Ishikawa (cell line): Measurements from ENCODE around the gene CFAP61.

Experiments
- CEBPB ChIP-seq: IDR thresholded peaks from 2 replicates; pipeline ENCODE4 v1.6.1; 2012
- CREB1 ChIP-seq: IDR thresholded peaks from 2 replicates; pipeline ENCODE4 v1.6.1; 2012; ENCODE audit warnings: low read depth
- EGR1 ChIP-seq: IDR thresholded peaks from 2 replicates; pipeline ENCODE4 v1.6.1; 2012
- EP300 ChIP-seq: IDR thresholded peaks from 2 replicates; pipeline ENCODE4 v1.6.1; 2012; ENCODE audit warnings: borderline replicate concordance
- FOXM1 ChIP-seq: IDR thresholded peaks from 2 replicates; pipeline ENCODE4 v1.6.1; 2012; ENCODE audit warnings: low read depth, borderline replicate concordance
- NFIC ChIP-seq: IDR thresholded peaks from 2 replicates; pipeline ENCODE4 v1.6.1; 2012
- RAD21 ChIP-seq: IDR thresholded peaks from 2 replicates; pipeline ENCODE4 v1.6.1; 2012; ENCODE audit warnings: low read depth
- TAF1 ChIP-seq: IDR thresholded peaks from 2 replicates; pipeline ENCODE4 v1.6.1; 2012; ENCODE audit warnings: low read depth, mild to moderate bottlenecking
- TCF12 ChIP-seq: IDR thresholded peaks from 2 replicates; pipeline ENCODE4 v1.6.1; 2012; ENCODE audit warnings: low read depth
- TEAD4 ChIP-seq: IDR thresholded peaks from 2 replicates; pipeline ENCODE4 v1.6.1; 2012
- USF1 ChIP-seq: IDR thresholded peaks from 2 replicates; pipeline ENCODE4 v1.6.1; 2012
- YY1 ChIP-seq: IDR thresholded peaks from 2 replicates; pipeline ENCODE4 v1.6.1; 2012; ENCODE audit warnings: low read depth
- ZBTB7A ChIP-seq: IDR thresholded peaks from 2 replicates; pipeline ENCODE4 v1.6.1; 2012; ENCODE audit warnings: low read depth
- TF ChIP-seq, protein P1 (sequence below): IDR thresholded peaks from 2 replicates; pipeline ENCODE4 v1.6.1; 2012; ENCODE audit warnings: low read depth, mild to moderate bottlenecking
- TF ChIP-seq, protein P2 (sequence below): IDR thresholded peaks from 2 replicates; pipeline ENCODE4 v1.6.1; 2012

CFAP61 gene

DNA sequence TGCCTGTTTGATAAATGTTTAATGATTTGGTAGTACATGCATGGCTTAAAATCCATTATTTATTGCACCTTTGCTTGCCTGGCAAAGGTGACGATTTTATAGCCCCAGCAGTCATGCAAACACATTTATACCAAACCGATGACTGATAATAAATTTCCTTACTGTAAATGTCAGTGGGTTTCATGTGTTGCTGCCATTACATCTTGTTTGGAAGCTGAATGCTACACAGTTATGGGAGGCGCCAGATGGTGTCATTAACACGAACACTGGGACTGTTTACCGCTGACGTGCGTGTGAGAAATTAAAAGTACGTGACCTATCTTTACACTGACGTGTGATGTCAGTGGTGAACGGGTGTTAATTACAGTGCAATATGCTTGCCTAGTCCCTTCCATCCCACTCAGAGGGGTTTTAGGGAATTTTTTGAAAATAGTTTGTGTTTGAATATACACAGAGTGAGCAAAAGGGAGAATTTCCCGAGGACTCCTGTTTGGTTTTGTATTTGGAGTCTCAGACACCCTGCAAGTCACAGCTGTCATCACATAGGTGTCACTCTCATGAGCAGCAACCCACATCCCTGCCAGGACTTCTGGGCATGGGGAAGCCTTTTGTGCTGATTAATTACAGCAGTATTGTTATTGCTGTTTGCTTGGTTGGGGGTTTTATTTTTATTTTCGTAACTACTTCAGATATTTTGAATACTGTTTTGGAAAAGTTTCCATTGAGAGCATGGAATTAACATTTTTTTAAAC is 163.8 kb downstream of the CFAP61 start:
- TF ChIP-seq TAF1 (no peak), NFIC (no peak), USF1 (no peak), CREB1 (no peak), FOXM1 (no peak), TEAD4 (no peak), TCF12 (no peak), EGR1 (no peak), RAD21 (no peak), CEBPB (no peak), EP300 (no peak), ZBTB7A (no peak), YY1 (no peak)
- TF ChIP-seq, protein P1, sequence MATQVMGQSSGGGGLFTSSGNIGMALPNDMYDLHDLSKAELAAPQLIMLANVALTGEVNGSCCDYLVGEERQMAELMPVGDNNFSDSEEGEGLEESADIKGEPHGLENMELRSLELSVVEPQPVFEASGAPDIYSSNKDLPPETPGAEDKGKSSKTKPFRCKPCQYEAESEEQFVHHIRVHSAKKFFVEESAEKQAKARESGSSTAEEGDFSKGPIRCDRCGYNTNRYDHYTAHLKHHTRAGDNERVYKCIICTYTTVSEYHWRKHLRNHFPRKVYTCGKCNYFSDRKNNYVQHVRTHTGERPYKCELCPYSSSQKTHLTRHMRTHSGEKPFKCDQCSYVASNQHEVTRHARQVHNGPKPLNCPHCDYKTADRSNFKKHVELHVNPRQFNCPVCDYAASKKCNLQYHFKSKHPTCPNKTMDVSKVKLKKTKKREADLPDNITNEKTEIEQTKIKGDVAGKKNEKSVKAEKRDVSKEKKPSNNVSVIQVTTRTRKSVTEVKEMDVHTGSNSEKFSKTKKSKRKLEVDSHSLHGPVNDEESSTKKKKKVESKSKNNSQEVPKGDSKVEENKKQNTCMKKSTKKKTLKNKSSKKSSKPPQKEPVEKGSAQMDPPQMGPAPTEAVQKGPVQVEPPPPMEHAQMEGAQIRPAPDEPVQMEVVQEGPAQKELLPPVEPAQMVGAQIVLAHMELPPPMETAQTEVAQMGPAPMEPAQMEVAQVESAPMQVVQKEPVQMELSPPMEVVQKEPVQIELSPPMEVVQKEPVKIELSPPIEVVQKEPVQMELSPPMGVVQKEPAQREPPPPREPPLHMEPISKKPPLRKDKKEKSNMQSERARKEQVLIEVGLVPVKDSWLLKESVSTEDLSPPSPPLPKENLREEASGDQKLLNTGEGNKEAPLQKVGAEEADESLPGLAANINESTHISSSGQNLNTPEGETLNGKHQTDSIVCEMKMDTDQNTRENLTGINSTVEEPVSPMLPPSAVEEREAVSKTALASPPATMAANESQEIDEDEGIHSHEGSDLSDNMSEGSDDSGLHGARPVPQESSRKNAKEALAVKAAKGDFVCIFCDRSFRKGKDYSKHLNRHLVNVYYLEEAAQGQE, result no peak
- TF ChIP-seq, protein P2, sequence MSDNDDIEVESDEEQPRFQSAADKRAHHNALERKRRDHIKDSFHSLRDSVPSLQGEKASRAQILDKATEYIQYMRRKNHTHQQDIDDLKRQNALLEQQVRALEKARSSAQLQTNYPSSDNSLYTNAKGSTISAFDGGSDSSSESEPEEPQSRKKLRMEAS, result no peak

DNA sequence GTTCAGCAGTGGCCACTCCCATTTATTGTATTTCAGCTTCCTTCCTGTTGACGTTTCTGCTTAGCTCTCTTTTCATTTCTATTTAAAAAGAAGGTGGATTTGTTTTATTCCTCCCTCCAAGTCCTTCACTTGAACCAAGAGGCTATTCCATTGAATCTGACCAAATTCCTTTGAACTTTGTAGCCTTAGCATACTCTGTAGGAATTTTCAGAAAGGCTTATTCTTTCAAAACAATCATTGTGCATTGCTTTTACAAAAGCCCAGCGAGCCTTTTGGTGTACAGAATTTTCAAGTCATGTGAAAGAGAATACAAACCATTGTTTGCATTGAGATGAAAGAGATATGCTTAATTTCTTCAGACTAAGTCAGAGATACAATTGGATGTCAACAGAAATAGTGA is 164.6 kb downstream of the CFAP61 start:
- no peak for TF ChIP-seq TCF12
- no peak for TF ChIP-seq RAD21

DNA sequence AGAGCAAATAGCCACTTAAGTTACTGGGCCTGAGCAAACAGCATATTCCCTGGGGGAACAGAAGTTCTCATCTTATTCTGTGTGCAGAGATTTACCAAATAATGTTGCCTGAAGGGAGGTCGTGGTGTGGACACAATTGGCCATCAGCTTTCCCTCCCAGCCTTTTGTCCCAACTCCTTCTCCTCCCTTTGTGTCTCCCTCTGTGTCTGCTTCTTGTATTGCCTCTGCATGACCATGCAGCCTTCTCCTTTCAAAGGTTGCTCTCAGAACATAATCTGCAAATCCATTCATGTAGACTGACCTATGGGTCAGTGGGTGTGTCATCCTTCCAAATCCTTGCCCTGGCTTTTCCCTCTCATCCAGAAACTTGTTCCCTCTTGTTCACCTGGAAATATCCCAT is 165.3 kb downstream of the CFAP61 start:
- TF ChIP-seq ZBTB7A (no peak), EGR1 (no peak), FOXM1 (no peak), TEAD4 (no peak), YY1 (no peak), TCF12 (no peak), EP300 (no peak), USF1 (no peak)
- TF ChIP-seq, protein P1, result no peak

GRCh38 chr20:20219016-20219415 is 166.7 kb downstream of the CFAP61 start:
- TF ChIP-seq RAD21, result no peak
- TF ChIP-seq, protein P2, result no peak
- no peak for TF ChIP-seq NFIC
- no peak for TF ChIP-seq YY1
- TF ChIP-seq CEBPB, result no peak
- TF ChIP-seq EGR1, result no peak
- TF ChIP-seq EP300, result no peak
- no peak for TF ChIP-seq CREB1
- no peak for TF ChIP-seq USF1
- TF ChIP-seq, protein P1, result no peak
- no peak for TF ChIP-seq ZBTB7A
- TF ChIP-seq FOXM1, result no peak
- no peak for TF ChIP-seq TAF1
- TF ChIP-seq TEAD4, result no peak
- no peak for TF ChIP-seq TCF12
